IMR-90 (cell line): ENCODE data around the gene CD300LD. TPM values are rescaled to one million over a fixed set of nuclear protein-coding genes. Genes with fewer than 3 reads are reported as not detected.

Experiments used
- ATAC-seq: fragments of 200-7000 bp; cut with Tn5 transposase; 2 replicates; pipeline ENCODE4 v1.9.1; 2020; ENCODE audit warnings: low read depth, mild to moderate bottlenecking, moderate library complexity
- BruUV-seq: library from RNA; stranded (reverse); fragments of 400-500 nt; replicated peaks from 2 replicates; lab custom pipeline; 2021; lab: Mats Ljungman, UMichigan
- CTCF ChIA-PET: fragments of 300-600 bp; formaldehyde crosslinking; extraction: SDS; loops from one replicate; lab custom pipeline; 2021; ENCODE audit warnings: antibody characterized with exemption; lab: Yijun Ruan, JAX
- POLR2A ChIA-PET: fragments of 300-600 bp; sonication (Branson Sonifier 250); formaldehyde crosslinking; loops from one replicate; lab custom pipeline; 2022; ENCODE audit warnings: antibody characterized with exemption; ENCODE audit not compliant: unreplicated experiment; lab: Charles Lee
- DNase-seq: peaks from one replicate; pipeline ENCODE4 v3.0.0; 2013
- H2AFZ ChIP-seq: replicated peaks from 2 replicates; pipeline ENCODE3; 2013; ENCODE audit warnings: low read length, mild to moderate bottlenecking; ENCODE audit not compliant: poor library complexity
- H2AK5ac ChIP-seq: 2 replicates; pipeline ENCODE4 v1.6.1; 2013; ENCODE audit warnings: low read depth, low read length, inconsistent platforms
- H2AK9ac ChIP-seq: replicated peaks from 2 replicates; pipeline ENCODE3; 2013; ENCODE audit warnings: mild to moderate bottlenecking, low read depth, low read length, moderate library complexity; ENCODE audit not compliant: poor library complexity
- H2BK120ac ChIP-seq: 2 replicates; pipeline ENCODE4 v1.6.1; 2013; ENCODE audit warnings: low read depth, low read length, inconsistent platforms
- H2BK15ac ChIP-seq: 3 replicates; pipeline ENCODE4 v1.6.1; 2013; ENCODE audit warnings: low read depth, low read length, inconsistent platforms
- H2BK20ac ChIP-seq: 2 replicates; pipeline ENCODE4 v1.6.1; 2013; ENCODE audit warnings: low read depth, mild to moderate bottlenecking, inconsistent platforms, low read length, moderate library complexity
- H2BK5ac ChIP-seq: 2 replicates; pipeline ENCODE4 v1.6.1; 2013; ENCODE audit warnings: mild to moderate bottlenecking, low read depth, low read length, inconsistent platforms; ENCODE audit not compliant: poor library complexity, severe bottlenecking
- H3K14ac ChIP-seq: replicated peaks from 2 replicates; pipeline ENCODE4 v1.6.1; 2013; ENCODE audit warnings: low read depth, low read length, inconsistent platforms
- H3K18ac ChIP-seq: 2 replicates; pipeline ENCODE4 v1.6.1; 2013; ENCODE audit warnings: low read depth, low read length, control low read depth
- H3K23ac ChIP-seq: 2 replicates; pipeline ENCODE4 v1.6.1; 2013; ENCODE audit warnings: low read depth, low read length, inconsistent platforms
- H3K27ac ChIP-seq: 2 replicates; pipeline ENCODE4 v1.5.1; 2013; ENCODE audit warnings: mild to moderate bottlenecking, control low read depth, low read length; ENCODE audit not compliant: insufficient read depth
- H3K27me3 ChIP-seq: 2 replicates; pipeline ENCODE4 v1.6.1; 2013; ENCODE audit warnings: low read length; ENCODE audit not compliant: control insufficient read depth, insufficient read depth
- H3K36me3 ChIP-seq: 2 replicates; pipeline ENCODE4 v1.6.1; 2013; ENCODE audit warnings: low read length, mixed read lengths; ENCODE audit not compliant: control insufficient read depth, insufficient read depth
- H3K4ac ChIP-seq: 2 replicates; pipeline ENCODE4 v1.6.1; 2013; ENCODE audit warnings: low read depth, low read length, inconsistent platforms
- H3K4me1 ChIP-seq: 2 replicates; pipeline ENCODE4 v1.6.1; 2013; ENCODE audit warnings: low read length, mixed read lengths; ENCODE audit not compliant: control insufficient read depth, insufficient read depth
- H3K4me2 ChIP-seq: 2 replicates; pipeline ENCODE4 v1.6.1; 2013; ENCODE audit warnings: low read depth, mild to moderate bottlenecking, control low read depth, low read length, moderate library complexity
- H3K4me3 ChIP-seq: 2 replicates; pipeline ENCODE4 v1.5.1; 2013; ENCODE audit warnings: low read depth, mild to moderate bottlenecking, control low read depth, low read length, moderate library complexity; ENCODE audit not compliant: insufficient read depth
- H3K56ac ChIP-seq: 2 replicates; pipeline ENCODE4 v1.6.1; 2013; ENCODE audit warnings: low read length, inconsistent platforms; ENCODE audit not compliant: insufficient read depth; ENCODE audit errors: extremely low read depth
- H3K79me1 ChIP-seq, 2 experiments: 2 replicates each; pipeline ENCODE4 v1.6.1; 2013; ENCODE audit warnings: low read length in 2 of 2, inconsistent platforms in 1 of 2, low read depth in 1 of 2
- H3K9ac ChIP-seq: 2 replicates; pipeline ENCODE4 v1.6.1; 2013; ENCODE audit warnings: low read depth, low read length, control low read depth
- H3K9me1 ChIP-seq: 2 replicates; pipeline ENCODE4 v1.6.1; 2013; ENCODE audit warnings: low read length, inconsistent platforms; ENCODE audit not compliant: insufficient read depth
- H3K9me3 ChIP-seq: 2 replicates; pipeline ENCODE4 v1.6.1; 2013; ENCODE audit warnings: low read length; ENCODE audit not compliant: control insufficient read depth, insufficient read depth
- H4K20me1 ChIP-seq: 2 replicates; pipeline ENCODE4 v1.6.1; 2013; ENCODE audit warnings: low read length, inconsistent platforms; ENCODE audit not compliant: insufficient read depth
- H4K5ac ChIP-seq: 2 replicates; pipeline ENCODE4 v1.6.1; 2013; ENCODE audit warnings: mild to moderate bottlenecking, low read depth, low read length, control low read depth
- H4K8ac ChIP-seq, 2 experiments: 2 replicates each; pipeline ENCODE4 v1.6.1; 2013; ENCODE audit warnings: low read depth in 2 of 2, low read length in 2 of 2, control low read depth in 1 of 2, inconsistent platforms in 1 of 2
- H4K91ac ChIP-seq: 2 replicates; pipeline ENCODE4 v1.6.1; 2013; ENCODE audit warnings: low read depth, low read length, inconsistent platforms; ENCODE audit not compliant: insufficient read depth
- CHD1 ChIP-seq: IDR thresholded peaks from 2 replicates; pipeline ENCODE4 v1.6.1; 2012; ENCODE audit warnings: low read depth, low read length, improper control_type of control experiment
- MXI1 ChIP-seq: IDR thresholded peaks from 2 replicates; pipeline ENCODE4 v1.6.1; 2012; ENCODE audit warnings: low read depth, mild to moderate bottlenecking, low read length, moderate library complexity, borderline replicate concordance
- POLR2A ChIP-seq: IDR thresholded peaks from 2 replicates; pipeline ENCODE4 v1.6.1; 2012; ENCODE audit warnings: mild to moderate bottlenecking, low read depth, low read length
- SMC3 ChIP-seq: fragments of 150-350 bp; IDR thresholded peaks from 2 replicates; pipeline ENCODE4 v1.6.1; 2016; ENCODE audit warnings: low read depth, mild to moderate bottlenecking, antibody characterized with exemption, low read length, moderate library complexity
- WGBS, 2 experiments: methylation state at CpG; one replicate each; pipeline versions ENCODE4 v1.1.5 to v1.1.7; 2013; ENCODE audit warnings: missing lambda C conversion rate in 2 of 2; ENCODE audit not compliant: insufficient read length in 1 of 2; ENCODE audit errors: extremely low coverage in 2 of 2; 5-methylcytosine and 5-hydroxymethylcytosine counted together
- dilution Hi-C: fragments of 300-500 bp; cut with HindIII; formaldehyde crosslinking; loops from one replicate; pipeline ENCODE4 v1.14.3; 2018; ENCODE audit warnings: low sequenced_read_pairs; ENCODE audit not compliant: unreplicated experiment
- in situ Hi-C: fragments of 300-500 bp; cut with MboI; formaldehyde crosslinking; loops from 3 replicates; pipeline ENCODE4 v1.14.3; 2019; ENCODE audit warnings: low sequenced_read_pairs, inconsistent platforms, mixed read lengths
- intact Hi-C: fragments of 100-400 bp; cut with micrococcal nuclease; formaldehyde crosslinking; loops from 2 replicates; pipeline ENCODE4 v1.10.0; 2022
- polyA plus RNA-seq, 3 experiments: library from polyadenylated mRNA; depleted of rRNA; stranded (reverse); fragments of >200 nt; gene quantifications; 2 replicates each; pipeline ENCODE4 v1.2.3, GENCODE V29; 2012; ENCODE audit warnings: low replicate concordance in 1 of 3
- total RNA-seq: library from RNA; depleted of rRNA; stranded (reverse); fragments of >200 nt; gene quantifications from 2 replicates; pipeline ENCODE4 v1.2.3, GENCODE V29; 2012

CD300LD gene
- total and polyA plus RNA-seq, 2 of the 4 experiments (the other 2 are of a cell fraction), result not detected

DNA sequence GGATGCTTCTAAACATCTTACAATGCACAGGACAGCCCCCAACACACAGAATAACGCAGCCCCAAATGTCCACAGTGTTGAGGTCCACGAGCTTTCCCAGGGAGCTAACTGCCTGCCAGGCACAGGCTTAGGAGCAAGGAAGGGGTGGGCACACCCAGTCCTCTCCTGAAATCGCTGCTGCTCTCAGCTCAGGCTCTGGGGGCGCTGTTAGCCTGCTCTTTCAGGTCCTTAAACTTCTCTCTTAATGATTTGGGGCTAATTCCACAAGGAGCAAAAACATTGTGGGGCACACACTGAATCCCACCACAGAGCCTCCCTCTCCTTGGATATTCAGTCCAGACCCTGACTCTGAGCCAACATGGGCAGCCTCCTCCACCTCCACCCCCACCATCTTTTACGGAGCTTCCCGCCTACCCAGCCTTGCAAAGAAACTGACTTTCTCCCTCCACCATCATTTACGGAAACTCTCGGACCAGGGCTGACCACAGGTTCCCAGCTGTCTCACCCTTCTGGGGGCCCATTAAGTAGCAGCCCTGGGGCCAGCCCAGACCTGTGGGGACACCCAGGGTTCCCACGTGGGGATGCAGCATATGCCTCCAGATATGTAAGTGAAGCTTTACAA lies 25.8 kb downstream of the CD300LD start:
- WGBS, 2 experiments, result 59% methylated on average over 2 of the region's 9 CpGs; no CpG with 5 or more reads in 1 of the 2 experiments

More for the DNA sequence above, 25.8 kb downstream of the CD300LD start:
- Histone ChIP-seq H2BK5ac (no peak overlapping the region), H3K23ac (no peak overlapping the region), H3K4me3 (no peak overlapping the region), H4K91ac (no peak overlapping the region), H2AK5ac (no peak overlapping the region), H2BK120ac (no peak overlapping the region), H2AFZ (no peak overlapping the region), H3K27me3 (no peaks in the 10 kb centered on the region), H3K36me3 (no peaks in the 10 kb centered on the region), H3K9me3 (peaks cover 40% of the 10 kb centered on the region), H3K9ac (no peak overlapping the region), H2BK15ac (no peak overlapping the region), H3K14ac (no peak overlapping the region), H3K4ac (no peak overlapping the region), H4K5ac (no peak overlapping the region), H3K4me2 (no peak overlapping the region), H2AK9ac (no peak overlapping the region), H4K8ac (no peak overlapping the region), H3K56ac (no peak overlapping the region), H3K4me1 (no peaks in the 10 kb centered on the region), H3K79me1 (no peaks in the 10 kb centered on the region), H3K9me1 (no peaks in the 10 kb centered on the region), H3K27ac (no peak overlapping the region), H3K18ac (no peak overlapping the region), H4K20me1 (no peaks in the 10 kb centered on the region), H2BK20ac (no peak overlapping the region)
- ATAC-seq (no peak), DNase-seq (no peak)
- CTCF ChIA-PET, result no interaction called here
- intact Hi-C loops (no loop called here), in situ Hi-C loops (no loop called here), dilution Hi-C loops (no loop called here)
- no TSS peak for BruUV-seq
- POLR2A ChIA-PET, result no interaction called here
- TF ChIP-seq SMC3 (no peak), CHD1 (no peak), MXI1 (no peak), POLR2A (no peak)
